A549 (cell line): ENCODE results near the gene PMM2. TPM values are rescaled to one million over a fixed set of nuclear protein-coding genes. Genes with fewer than 3 reads are reported as not detected.
"Not testable (repeated sequence)": the region's sequence is repeated elsewhere in the genome, so short reads cannot be mapped to it uniquely, and the experiment has no call there.

ENCODE experiments used
- ATAC-seq, 2 experiments: fragments of 200-7000 bp in 1 of 2; fragments of >200 bp in 1 of 2; cut with Nextera tagmentation in 1 of 2; cut with Tn5 transposase in 1 of 2; 3 replicates each; pipeline versions ENCODE4 v1.8.0 to v1.9.1; 2018 to 2020; ENCODE audit warnings: mild to moderate bottlenecking in 1 of 2, moderate library complexity in 1 of 2
- CTCF ChIA-PET: fragments of 300-600 bp; sonication (Branson Sonifier 250); formaldehyde crosslinking; extraction: SDS; loops from one replicate; lab custom pipeline; 2021; ENCODE audit warnings: antibody characterized with exemption, inconsistent platforms; lab: Yijun Ruan, JAX
- POLR2A ChIA-PET: fragments of 350-600 bp; formaldehyde crosslinking; extraction: SDS; loops from one replicate; lab custom pipeline; 2021; ENCODE audit warnings: antibody characterized with exemption, inconsistent platforms; lab: Yijun Ruan, JAX
- DNase-seq, 2 experiments: peaks; one replicate each; pipeline versions ENCODE4 v3.0.0 to v3.0.0-alpha.2; 2011 to 2016; ENCODE audit warnings: low read depth in 1 of 2, low spot score in 1 of 2
- FAIRE-seq: peaks from 2 replicates; lab custom pipeline; 2011; peaks lifted over from hg19 to GRCh38; lab: Jason Lieb, UNC
- H3K27ac ChIP-seq, 2 experiments: fragments of >200 bp; sonication (Bioruptor Twin); formaldehyde crosslinking; 3 replicates each; pipeline ENCODE4 v1.5.1; 2016 to 2017
- H3K4me1 ChIP-seq: fragments of >200 bp; sonication (Bioruptor Twin); formaldehyde crosslinking; 3 replicates; pipeline ENCODE4 v1.6.1; 2016
- H3K4me2 ChIP-seq: fragments of >200 bp; sonication (Bioruptor Twin); formaldehyde crosslinking; 3 replicates; pipeline ENCODE4 v1.6.1; 2016
- H3K4me3 ChIP-seq: fragments of >200 bp; sonication (Bioruptor Twin); formaldehyde crosslinking; 3 replicates; pipeline ENCODE4 v1.5.1; 2016
- H3K9me3 ChIP-seq: fragments of >200 bp; sonication (Bioruptor Twin); formaldehyde crosslinking; 3 replicates; pipeline ENCODE4 v1.6.1; 2016
- CBX8 ChIP-seq: fragments of 200-600 bp; sonication (generic); IDR thresholded peaks from 2 replicates; pipeline ENCODE4 v1.6.1; 2016
- EHF ChIP-seq: fragments of 250-450 bp; sonication (Bioruptor Pico); IDR thresholded peaks from 2 replicates; pipeline ENCODE4 v1.5.0; 2020; ENCODE audit warnings: mild to moderate bottlenecking
- EHMT2 ChIP-seq: fragments of 200-600 bp; sonication (generic); IDR thresholded peaks from 2 replicates; pipeline ENCODE4 v1.6.1; 2016; ENCODE audit warnings: antibody characterized with exemption, low read depth, mild to moderate bottlenecking, moderate library complexity
- ESRRA ChIP-seq: fragments of 150-350 bp; IDR thresholded peaks from 2 replicates; pipeline ENCODE4 v1.6.1; 2014; ENCODE audit warnings: mild to moderate bottlenecking, low read length, borderline replicate concordance
- HDAC2 ChIP-seq: fragments of 200-600 bp; sonication (generic); IDR thresholded peaks from 2 replicates; pipeline ENCODE4 v1.6.1; 2016
- HOXA7 ChIP-seq: fragments of 250-450 bp; sonication (Bioruptor Pico); IDR thresholded peaks from 2 replicates; pipeline ENCODE4 v1.5.0; 2020; ENCODE audit warnings: mild to moderate bottlenecking, moderate library complexity
- HOXB5 ChIP-seq: fragments of 250-450 bp; sonication (Bioruptor Pico); IDR thresholded peaks from 2 replicates; pipeline ENCODE4 v1.5.0; 2020; ENCODE audit warnings: mild to moderate bottlenecking, moderate library complexity
- KDM1A ChIP-seq: fragments of 200-600 bp; sonication (generic); IDR thresholded peaks from 2 replicates; pipeline ENCODE4 v1.6.1; 2016; ENCODE audit warnings: low read depth, mild to moderate bottlenecking
- MYC ChIP-seq: IDR thresholded peaks from 2 replicates; pipeline ENCODE4 v1.6.1; 2012; ENCODE audit warnings: mild to moderate bottlenecking, inconsistent platforms, low read length, improper control_type of control experiment, borderline replicate concordance
- NPAS2 ChIP-seq: fragments of 250-450 bp; sonication (Bioruptor Pico); IDR thresholded peaks from 2 replicates; pipeline ENCODE4 v1.8.0; 2022; ENCODE audit warnings: mild to moderate bottlenecking, moderate library complexity, borderline replicate concordance
- POLR2AphosphoS2 ChIP-seq: conservative IDR thresholded peaks from 2 replicates; pipeline ENCODE4 v1.6.1; 2012; ENCODE audit warnings: low read length, improper control_type of control experiment, inconsistent platforms
- RAD21 ChIP-seq, 2 experiments: fragments of >200 bp in 1 of 2; sonication (Bioruptor Twin) in 1 of 2; formaldehyde crosslinking in 1 of 2; IDR thresholded peaks in 1 of 2; conservative IDR thresholded peaks in 1 of 2; 2 replicates in 1 of 2; 3 replicates in 1 of 2; pipeline ENCODE4 v1.6.1; 2012 to 2018; ENCODE audit warnings: inconsistent platforms in 1 of 2
- RARB ChIP-seq: fragments of 250-450 bp; sonication (Bioruptor Pico); IDR thresholded peaks from 2 replicates; pipeline ENCODE4 v1.8.0; 2021; ENCODE audit warnings: mild to moderate bottlenecking, moderate library complexity
- RFX5 ChIP-seq: fragments of 450-650 bp; IDR thresholded peaks from 2 replicates; pipeline ENCODE4 v1.7.1; 2014; ENCODE audit warnings: antibody characterized with exemption, mild to moderate bottlenecking, moderate library complexity
- RNF2 ChIP-seq: fragments of 200-600 bp; sonication (generic); IDR thresholded peaks from 2 replicates; pipeline ENCODE4 v1.6.1; 2016; ENCODE audit warnings: low read depth, mild to moderate bottlenecking, antibody characterized with exemption, moderate library complexity, borderline replicate concordance
- TFCP2L1 ChIP-seq: fragments of 250-450 bp; sonication (Bioruptor Pico); IDR thresholded peaks from 2 replicates; pipeline ENCODE4 v1.5.0; 2021; ENCODE audit warnings: mild to moderate bottlenecking
- TP53 ChIP-seq: fragments of 250-450 bp; sonication (Bioruptor Pico); IDR thresholded peaks from 2 replicates; pipeline ENCODE4 v1.5.0; 2021; ENCODE audit warnings: mild to moderate bottlenecking, moderate library complexity
- ZFP36 ChIP-seq: fragments of 450-650 bp; IDR thresholded peaks from 2 replicates; pipeline ENCODE4 v1.6.1; 2014; ENCODE audit warnings: borderline replicate concordance; ENCODE audit not compliant: partially characterized antibody
- WGBS: methylation state at CpG from one replicate; pipeline ENCODE4 v1.1.6; 2017; ENCODE audit errors: missing lambda C conversion rate; 5-methylcytosine and 5-hydroxymethylcytosine counted together
- polyA plus RNA-seq, 4 experiments: library from polyadenylated mRNA; depleted of rRNA in 3 of 4; stranded (reverse); fragments of >200 nt; fragmentation: RNase III in 1 of 4; extraction: RNeasy Plus Mini Kit Qiagen cat#74134 plus additional on column Dnase treatment in 1 of 4; gene quantifications; 2 replicates in 3 of 4; 3 replicates in 1 of 4; pipeline ENCODE4 v1.2.3, GENCODE V29; 2011 to 2017
- TF ChIP-seq, protein P1 (sequence below): IDR thresholded peaks from 2 replicates; pipeline ENCODE4 v1.6.1; 2012
- TF ChIP-seq, protein P2 (sequence below): fragments of >200 bp; sonication (Bioruptor Twin); formaldehyde crosslinking; IDR thresholded peaks from 3 replicates; pipeline ENCODE4 v1.5.1; 2016
- TF ChIP-seq, protein P3 (sequence below): IDR thresholded peaks from 2 replicates; pipeline ENCODE4 v1.6.1; 2012
- TF ChIP-seq, protein P4 (sequence below): fragments of 250-450 bp; sonication (Bioruptor Pico); IDR thresholded peaks from 2 replicates; pipeline ENCODE4 v1.5.0; 2020; ENCODE audit warnings: low read depth, mild to moderate bottlenecking, moderate library complexity

PMM2 gene
- polyA plus RNA-seq, 2 of the 4 experiments (the other 2 are of a cell fraction), result 56.6 to 72.4 TPM

DNA sequence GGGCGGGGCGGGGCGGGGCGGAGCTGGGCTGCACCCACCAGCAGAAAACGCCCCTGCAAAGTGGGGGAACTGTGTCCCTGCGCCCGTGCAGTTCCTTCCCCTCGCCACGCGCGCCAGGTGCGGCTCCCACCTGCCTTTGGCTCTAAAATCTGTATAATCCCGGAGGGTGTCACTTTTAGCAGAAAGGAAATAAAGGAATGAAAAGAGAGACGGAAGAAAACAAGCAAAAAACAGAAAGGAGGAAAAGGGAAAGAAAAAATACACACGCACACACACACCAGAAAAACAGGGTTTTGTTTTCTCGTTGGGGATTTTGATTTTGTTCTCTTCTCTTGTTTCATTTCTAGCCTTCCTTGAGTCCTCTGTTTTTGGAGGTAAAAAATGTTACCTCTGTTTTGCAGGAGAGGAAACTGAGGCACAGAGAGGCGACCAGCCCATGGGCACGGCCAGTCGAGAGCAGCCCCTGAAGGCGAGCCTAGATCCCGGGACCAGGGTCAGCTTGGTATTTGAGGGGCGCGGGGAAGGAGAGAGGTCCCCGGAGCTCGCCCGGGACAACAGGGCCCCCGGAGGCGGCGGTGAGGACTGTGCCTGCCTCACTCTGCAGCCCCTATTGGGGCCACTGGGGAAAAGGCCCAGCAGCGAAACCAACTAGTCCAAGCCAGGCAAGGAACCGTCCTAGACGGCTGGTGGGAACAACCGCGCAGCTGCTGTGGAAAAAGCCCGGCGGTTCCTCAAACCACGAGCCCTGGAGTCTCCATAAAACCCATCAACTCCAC lies 71.8 kb downstream of the PMM2 start:
- Histone ChIP-seq H3K4me3 (peak overlapping the region; percentile 60), H3K9me3 (no peaks in the 10 kb centered on the region), H3K4me1 (peaks cover 61% of the 10 kb centered on the region), H3K4me2 (peak overlapping the region; percentile 98), H3K27ac (peak overlapping the region; percentile 82 to 87)
- no peak for FAIRE-seq
- TF ChIP-seq, protein P1, sequence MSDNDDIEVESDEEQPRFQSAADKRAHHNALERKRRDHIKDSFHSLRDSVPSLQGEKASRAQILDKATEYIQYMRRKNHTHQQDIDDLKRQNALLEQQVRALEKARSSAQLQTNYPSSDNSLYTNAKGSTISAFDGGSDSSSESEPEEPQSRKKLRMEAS, result peak; percentile 18; the same call in 1 of the 2 replicates
- TF ChIP-seq KDM1A, result no peak
- no peak for TF ChIP-seq EHF
- ATAC-seq, result peak; percentile 8 to 32; a peak in 3 of 6 replicates
- ChIA-PET POLR2A (interaction anchor here (0.6 to 2.7 kb wide), 16 partner anchors 9 to 258 kb away, joined by 3 to 24 read pairs (median 6); partner anchors contain the start of genes HAPSTR1 and LITAFD), CTCF (interaction anchor here (0.6 to 7.9 kb wide), 6 partner anchors 9 to 209 kb away, joined by 3 to 84 read pairs (median 4); partner anchors contain the start of gene LITAFD)
- WGBS, result 52% methylated on average over 32 of the region's 37 CpGs
- no peak for DNase-seq

DNA sequence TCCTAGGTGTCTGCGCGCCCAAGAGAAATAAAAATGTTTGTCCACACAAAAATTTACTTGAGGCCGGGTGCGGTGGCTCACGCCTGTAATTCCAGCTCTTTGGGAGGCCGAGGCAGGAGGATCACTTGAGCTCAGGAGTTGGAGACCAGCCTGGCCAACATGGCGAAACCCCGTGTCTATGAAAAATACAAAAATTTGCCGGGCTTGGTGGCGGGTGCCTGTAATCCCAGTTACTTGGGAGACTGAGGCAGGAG lies 72.3 kb downstream of the PMM2 start:
- peak overlapping the region; percentile 82 to 87 for H3K27ac ChIP-seq
- not testable (repeated sequence) for FAIRE-seq, DNase-seq, ATAC-seq, H3K9me3 ChIP-seq, H3K4me3 ChIP-seq
- 94% methylated on average over 10 of the region's 10 CpGs for WGBS
- peak overlapping the region; percentile 98; the same call in 2 of the 3 replicates for H3K4me2 ChIP-seq
- POLR2A ChIA-PET, result interaction anchor here (1.7 to 2.7 kb wide), 3 partner anchors 9 to 17 kb away, joined by 8 to 24 read pairs (median 9); no protein-coding TSS in a partner anchor
- CTCF ChIA-PET, result interaction anchor here (1.0 to 7.9 kb wide), 5 partner anchors 10 to 245 kb away, joined by 3 to 84 read pairs (median 4); partner anchors contain the start of gene LITAFD
- peaks cover 56% of the 10 kb centered on the region for H3K4me1 ChIP-seq

DNA sequence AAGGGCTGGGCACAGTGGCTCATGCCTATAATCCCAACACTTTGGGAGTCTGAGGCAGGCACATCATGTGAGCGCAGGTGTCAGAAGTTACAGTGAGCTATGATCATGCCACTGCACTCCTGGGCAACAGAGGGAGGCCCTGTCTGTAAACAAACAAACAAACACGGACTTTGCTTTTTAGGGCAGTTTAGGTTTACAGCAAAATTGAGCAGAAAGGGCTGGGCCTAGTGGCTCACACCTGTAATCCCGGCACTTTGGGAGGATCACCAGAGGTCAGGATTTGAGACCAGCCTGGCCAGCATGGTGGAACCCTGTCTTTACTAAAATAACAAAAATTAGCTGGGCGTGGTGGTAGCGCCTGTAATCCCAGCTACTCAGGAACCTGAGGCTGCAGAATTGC lies 74.4 kb downstream of the PMM2 start:
- H3K9me3 ChIP-seq, result no peaks in the 10 kb centered on the region
- peaks cover 34% of the 10 kb centered on the region for H3K4me1 ChIP-seq
- ChIA-PET CTCF (interaction anchor here (0.7 to 7.9 kb wide), 3 partner anchors 10 to 484 kb away, joined by 3 to 84 read pairs (median 3); partner anchors contain the start of gene LITAFD), POLR2A (no interaction called here)
- TF ChIP-seq HDAC2, result no peak
- TF ChIP-seq RARB, result no peak
- no peak for TF ChIP-seq EHF
- no peak for TF ChIP-seq ESRRA
- no peak for TF ChIP-seq POLR2AphosphoS2
- no peak for TF ChIP-seq NPAS2
- H3K27ac ChIP-seq, result peak overlapping the region; percentile 52 to 82; a peak in 4 of 6 replicates
- no peak for ATAC-seq
- H3K4me3 ChIP-seq, result no peak overlapping the region
- FAIRE-seq, result no peak
- DNase-seq, result no peak
- H3K4me2 ChIP-seq, result no peak overlapping the region
- WGBS, result 76% methylated on average over 5 of the region's 5 CpGs

DNA sequence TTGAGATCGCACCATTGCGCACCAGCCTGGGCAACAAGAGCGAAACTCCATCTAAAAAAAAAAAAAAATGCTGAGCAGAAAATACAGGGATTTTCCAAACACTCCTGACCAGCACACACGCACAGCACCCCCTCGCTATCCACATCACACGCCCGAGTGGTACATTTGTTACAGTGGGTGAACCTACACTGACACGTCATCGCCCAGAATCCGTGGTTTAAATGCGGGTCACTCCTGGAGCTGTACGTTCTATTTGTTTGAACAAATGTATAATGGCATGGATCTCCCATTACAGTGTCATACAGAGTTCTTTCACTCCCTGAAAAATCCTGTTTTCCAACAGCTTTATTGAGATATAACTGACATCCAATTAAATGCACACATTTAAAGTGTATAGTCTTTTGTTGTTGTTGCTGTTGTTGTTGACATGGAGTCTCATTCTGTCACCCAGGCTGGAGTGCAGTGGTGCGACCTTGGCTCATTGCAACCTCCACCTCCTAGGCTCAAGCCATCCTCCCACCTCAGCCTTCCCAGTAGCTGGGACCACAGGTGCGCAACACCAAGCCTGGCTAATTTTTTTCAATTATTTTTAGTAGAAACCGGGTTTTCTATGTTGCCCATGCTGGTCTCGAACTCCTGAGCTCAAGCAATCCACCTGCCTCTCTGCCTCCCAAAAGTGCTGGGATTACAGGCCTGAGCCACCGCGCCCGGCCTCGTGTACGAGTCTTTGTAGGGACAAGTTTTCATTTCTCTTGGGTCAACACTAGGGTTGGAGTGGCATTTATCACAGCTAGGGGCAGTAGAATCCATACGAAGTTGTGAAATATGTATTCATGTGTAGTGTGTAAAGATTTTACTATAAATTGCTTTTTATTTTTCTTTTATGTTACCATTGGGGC lies 75.6 kb downstream of the PMM2 start:
- DNase-seq (no peak), FAIRE-seq (no peak), ATAC-seq (no peak)
- CTCF ChIA-PET, result interaction anchor here (0.7 to 7.9 kb wide), 7 partner anchors 8 to 394 kb away, joined by 3 to 84 read pairs (median 3); partner anchors contain the start of gene LITAFD
- H3K4me2 ChIP-seq, result no peak overlapping the region
- H3K27ac ChIP-seq, result 0 out of 6 replicates have a peak overlapping the region, but pooled peaks of 1 of the 2 experiments have one; percentile 25
- POLR2A ChIA-PET, result no interaction called here
- H3K9me3 ChIP-seq, result no peaks in the 10 kb centered on the region
- peaks cover 35% of the 10 kb centered on the region for H3K4me1 ChIP-seq
- no peak overlapping the region for H3K4me3 ChIP-seq
- WGBS, result 83% methylated on average over 22 of the region's 22 CpGs
- TF ChIP-seq RARB, result no peak
- TF ChIP-seq, protein P2, sequence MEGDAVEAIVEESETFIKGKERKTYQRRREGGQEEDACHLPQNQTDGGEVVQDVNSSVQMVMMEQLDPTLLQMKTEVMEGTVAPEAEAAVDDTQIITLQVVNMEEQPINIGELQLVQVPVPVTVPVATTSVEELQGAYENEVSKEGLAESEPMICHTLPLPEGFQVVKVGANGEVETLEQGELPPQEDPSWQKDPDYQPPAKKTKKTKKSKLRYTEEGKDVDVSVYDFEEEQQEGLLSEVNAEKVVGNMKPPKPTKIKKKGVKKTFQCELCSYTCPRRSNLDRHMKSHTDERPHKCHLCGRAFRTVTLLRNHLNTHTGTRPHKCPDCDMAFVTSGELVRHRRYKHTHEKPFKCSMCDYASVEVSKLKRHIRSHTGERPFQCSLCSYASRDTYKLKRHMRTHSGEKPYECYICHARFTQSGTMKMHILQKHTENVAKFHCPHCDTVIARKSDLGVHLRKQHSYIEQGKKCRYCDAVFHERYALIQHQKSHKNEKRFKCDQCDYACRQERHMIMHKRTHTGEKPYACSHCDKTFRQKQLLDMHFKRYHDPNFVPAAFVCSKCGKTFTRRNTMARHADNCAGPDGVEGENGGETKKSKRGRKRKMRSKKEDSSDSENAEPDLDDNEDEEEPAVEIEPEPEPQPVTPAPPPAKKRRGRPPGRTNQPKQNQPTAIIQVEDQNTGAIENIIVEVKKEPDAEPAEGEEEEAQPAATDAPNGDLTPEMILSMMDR, result peak; percentile 19; the same call in 1 of the 3 replicates
- no peak for TF ChIP-seq KDM1A
- TF ChIP-seq TFCP2L1 (CRISPR knock-in tag), result no peak
- no peak for TF ChIP-seq MYC
- no peak for TF ChIP-seq HOXB5 (CRISPR knock-in tag)
- TF ChIP-seq, protein P3, sequence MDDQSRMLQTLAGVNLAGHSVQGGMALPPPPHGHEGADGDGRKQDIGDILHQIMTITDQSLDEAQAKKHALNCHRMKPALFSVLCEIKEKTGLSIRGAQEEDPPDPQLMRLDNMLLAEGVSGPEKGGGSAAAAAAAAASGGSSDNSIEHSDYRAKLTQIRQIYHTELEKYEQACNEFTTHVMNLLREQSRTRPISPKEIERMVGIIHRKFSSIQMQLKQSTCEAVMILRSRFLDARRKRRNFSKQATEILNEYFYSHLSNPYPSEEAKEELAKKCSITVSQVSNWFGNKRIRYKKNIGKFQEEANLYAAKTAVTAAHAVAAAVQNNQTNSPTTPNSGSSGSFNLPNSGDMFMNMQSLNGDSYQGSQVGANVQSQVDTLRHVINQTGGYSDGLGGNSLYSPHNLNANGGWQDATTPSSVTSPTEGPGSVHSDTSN, result no peak
- no peak for TF ChIP-seq ESRRA
- no peak for TF ChIP-seq TP53 (CRISPR knock-in tag)
- TF ChIP-seq RNF2, result no peak
- no peak for TF ChIP-seq CBX8
- TF ChIP-seq, protein P4, sequence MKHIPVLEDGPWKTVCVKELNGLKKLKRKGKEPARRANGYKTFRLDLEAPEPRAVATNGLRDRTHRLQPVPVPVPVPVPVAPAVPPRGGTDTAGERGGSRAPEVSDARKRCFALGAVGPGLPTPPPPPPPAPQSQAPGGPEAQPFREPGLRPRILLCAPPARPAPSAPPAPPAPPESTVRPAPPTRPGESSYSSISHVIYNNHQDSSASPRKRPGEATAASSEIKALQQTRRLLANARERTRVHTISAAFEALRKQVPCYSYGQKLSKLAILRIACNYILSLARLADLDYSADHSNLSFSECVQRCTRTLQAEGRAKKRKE, result no peak
- TF ChIP-seq RAD21 (conservative IDR thresholded peaks at IDR 0.05 in 1 of 2, IDR thresholded peaks at IDR 0.05 in 1 of 2), result 0 out of 5 replicates have a peak, but pooled peaks of 1 of the 2 experiments have one; percentile 19
- no peak for TF ChIP-seq EHMT2
- TF ChIP-seq RFX5, result no peak
- no peak for TF ChIP-seq ZFP36
- no peak for TF ChIP-seq HOXA7 (CRISPR knock-in tag)
